Measurements from ENCODE around the gene MEX3C.

DNA sequence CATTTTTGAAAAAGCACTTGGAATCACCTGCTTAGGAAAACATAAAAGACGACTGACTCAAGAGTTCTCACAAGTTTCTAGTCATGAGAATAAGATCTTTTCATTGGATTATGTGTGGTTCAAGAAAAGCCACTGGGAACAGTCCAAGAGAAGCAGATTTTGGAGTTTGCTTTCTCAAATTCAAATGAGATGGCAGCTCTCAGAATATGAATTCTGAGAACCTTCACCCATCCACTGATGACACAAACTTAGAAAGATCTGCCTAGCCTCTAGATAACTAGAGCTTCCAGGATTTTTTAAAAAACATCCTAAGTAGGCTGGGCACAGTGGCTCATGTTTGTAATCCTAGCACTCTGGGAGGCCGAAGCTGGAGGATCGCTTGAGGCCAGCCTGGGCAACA is 26.8 kb downstream of the MEX3C start:
- TF ChIP-seq CTCF (IDR thresholded peaks at IDR 0.05; ENCODE audit: low read depth, low read length) (no peak), MYC (IDR thresholded peaks at IDR 0.05; ENCODE audit: low read depth, low read length) (no peak)
